22Rv1 (cell line): ENCODE measurements around the gene NECAB2.

Experiments used
- ZFX ChIP-seq: fragments of 450-650 bp; IDR thresholded peaks from 2 replicates; pipeline ENCODE4 v1.6.1; 2017; ENCODE audit warnings: antibody characterized with exemption, borderline replicate concordance
- TF ChIP-seq, protein P1 (sequence below): fragments of 450-650 bp; IDR thresholded peaks from 2 replicates; pipeline ENCODE4 v1.5.1; 2017; ENCODE audit warnings: mild to moderate bottlenecking

- TF ChIP-seq, protein P1, sequence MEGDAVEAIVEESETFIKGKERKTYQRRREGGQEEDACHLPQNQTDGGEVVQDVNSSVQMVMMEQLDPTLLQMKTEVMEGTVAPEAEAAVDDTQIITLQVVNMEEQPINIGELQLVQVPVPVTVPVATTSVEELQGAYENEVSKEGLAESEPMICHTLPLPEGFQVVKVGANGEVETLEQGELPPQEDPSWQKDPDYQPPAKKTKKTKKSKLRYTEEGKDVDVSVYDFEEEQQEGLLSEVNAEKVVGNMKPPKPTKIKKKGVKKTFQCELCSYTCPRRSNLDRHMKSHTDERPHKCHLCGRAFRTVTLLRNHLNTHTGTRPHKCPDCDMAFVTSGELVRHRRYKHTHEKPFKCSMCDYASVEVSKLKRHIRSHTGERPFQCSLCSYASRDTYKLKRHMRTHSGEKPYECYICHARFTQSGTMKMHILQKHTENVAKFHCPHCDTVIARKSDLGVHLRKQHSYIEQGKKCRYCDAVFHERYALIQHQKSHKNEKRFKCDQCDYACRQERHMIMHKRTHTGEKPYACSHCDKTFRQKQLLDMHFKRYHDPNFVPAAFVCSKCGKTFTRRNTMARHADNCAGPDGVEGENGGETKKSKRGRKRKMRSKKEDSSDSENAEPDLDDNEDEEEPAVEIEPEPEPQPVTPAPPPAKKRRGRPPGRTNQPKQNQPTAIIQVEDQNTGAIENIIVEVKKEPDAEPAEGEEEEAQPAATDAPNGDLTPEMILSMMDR: no peak
- TF ChIP-seq ZFX: no peak
Measured at GRCh38 chr16:83996481-83997252, 28.6 kb downstream of the NECAB2 start.
